NCI-H2029 (cell line): ENCODE data around the gene ZC3H4.

Experiments
- DNase-seq: peaks from one replicate; lab custom pipeline; 2025; lab: John Stamatoyannopoulos, UW

ZC3H4 gene

DNA sequence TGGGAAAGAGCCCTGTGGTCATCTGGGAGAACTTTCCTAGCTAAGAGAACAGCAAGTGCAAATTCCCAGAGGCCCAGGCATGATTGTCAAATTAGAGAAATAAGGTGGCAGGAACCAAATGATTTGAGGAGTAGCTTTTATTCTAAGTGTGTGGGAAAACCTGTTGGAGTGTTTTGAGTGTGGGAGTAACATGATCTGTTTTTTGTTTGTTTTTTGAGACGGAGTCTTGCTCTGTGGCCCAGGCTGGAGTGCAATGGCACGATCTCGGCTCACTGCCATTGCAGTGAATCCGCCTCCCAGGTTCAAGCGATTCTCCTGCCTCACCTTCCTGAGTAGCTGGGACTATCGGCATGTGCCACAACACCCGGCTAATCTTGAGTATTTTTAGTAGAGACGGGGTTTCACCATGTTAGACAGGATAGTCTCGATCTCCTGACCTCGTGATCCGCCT lies 19.5 kb upstream of the ZC3H4 start:
- peak; percentile 28 for DNase-seq

DNA sequence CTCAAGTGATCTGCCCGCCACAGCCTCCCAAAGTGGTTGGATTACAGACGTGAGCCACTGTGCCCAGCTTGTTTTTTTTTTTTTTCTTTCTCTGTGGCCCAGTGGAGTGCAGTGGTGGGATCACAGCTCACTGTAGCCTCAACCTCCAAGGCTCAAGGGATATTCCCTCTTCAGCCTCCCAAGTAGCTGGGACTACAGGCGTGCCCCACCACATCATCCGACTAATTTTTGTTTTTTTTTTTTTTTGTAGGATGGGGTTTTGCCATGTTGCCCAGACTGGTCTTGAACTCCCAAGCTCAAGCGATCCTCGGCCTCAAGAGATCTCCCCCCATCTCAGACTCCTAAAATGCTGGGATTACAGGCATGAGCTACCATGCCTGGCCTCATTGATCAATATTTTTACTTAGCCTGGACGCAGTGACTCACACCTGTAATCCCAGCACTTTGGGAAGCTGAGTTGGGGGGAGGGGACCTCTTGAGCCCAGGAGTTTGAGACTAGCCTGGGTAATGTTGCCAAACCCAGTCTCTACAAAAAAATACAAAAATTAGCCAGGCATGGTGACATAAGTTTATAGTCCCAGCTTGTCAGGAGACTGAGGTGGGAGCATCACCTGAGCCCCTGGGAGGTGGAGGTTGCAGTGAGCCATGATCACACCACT lies 18.7 kb upstream of the ZC3H4 start:
- no peak for DNase-seq

DNA sequence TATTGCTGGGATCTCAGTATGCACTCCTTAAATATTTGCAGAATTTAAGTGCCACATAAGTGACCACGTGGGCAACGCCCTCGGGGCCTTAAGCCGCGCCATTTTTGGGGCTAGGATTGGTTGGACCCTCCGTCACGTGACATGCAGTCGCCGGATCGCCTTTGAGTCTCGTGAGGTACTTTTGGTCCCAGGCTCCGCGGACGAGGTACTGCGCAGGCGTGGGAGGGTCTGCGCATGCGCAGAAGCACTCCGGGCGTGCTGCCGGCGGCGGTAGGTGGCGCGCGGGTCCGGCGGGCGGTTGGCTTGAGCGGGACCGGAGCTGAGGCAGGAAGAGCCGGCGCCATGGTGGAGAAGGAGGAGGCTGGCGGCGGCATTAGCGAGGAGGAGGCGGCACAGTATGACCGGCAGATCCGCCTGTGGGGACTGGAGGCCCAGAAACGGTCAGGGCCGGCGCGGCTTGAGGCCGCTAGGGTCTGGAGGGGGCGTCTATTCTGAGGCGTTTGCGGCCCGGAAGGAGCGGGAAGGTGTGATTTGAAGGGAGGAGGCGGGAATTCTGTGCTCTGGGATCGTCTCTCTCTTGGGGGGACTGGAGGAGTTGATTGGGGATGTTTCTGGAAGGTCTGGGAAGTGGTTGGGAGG lies 17.1 kb upstream of the ZC3H4 start, which contains the start of gene SAE1:
TSS of gene SAE1 (plus strand) at position 247 of the 639 bp plus-strand sequence. CDS start at position 343, 96 bp downstream.
- peak; percentile 99 for DNase-seq

DNA sequence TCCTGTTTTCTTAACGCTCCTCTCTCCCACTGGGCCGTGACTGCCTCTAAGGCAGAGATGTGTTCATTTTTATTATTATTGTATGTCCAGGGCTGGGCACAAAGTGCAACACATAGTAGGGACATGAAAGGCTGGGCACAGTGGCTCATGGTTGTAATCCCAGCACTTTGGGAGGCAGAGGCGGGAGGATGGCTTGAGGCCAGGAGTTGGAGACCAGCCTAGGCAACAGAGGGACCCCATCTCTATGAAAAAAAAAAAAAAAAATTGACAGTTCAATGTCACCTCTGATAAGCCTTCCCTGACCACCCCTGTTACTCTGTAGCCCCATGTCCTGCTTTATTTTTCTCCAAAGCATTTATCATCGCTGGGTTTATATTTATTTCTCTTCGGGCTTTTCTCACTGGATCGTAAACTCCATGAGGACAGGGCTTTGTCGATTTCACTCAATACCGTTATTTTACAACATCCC lies 16.6 kb upstream of the ZC3H4 start:
- no peak for DNase-seq

DNA sequence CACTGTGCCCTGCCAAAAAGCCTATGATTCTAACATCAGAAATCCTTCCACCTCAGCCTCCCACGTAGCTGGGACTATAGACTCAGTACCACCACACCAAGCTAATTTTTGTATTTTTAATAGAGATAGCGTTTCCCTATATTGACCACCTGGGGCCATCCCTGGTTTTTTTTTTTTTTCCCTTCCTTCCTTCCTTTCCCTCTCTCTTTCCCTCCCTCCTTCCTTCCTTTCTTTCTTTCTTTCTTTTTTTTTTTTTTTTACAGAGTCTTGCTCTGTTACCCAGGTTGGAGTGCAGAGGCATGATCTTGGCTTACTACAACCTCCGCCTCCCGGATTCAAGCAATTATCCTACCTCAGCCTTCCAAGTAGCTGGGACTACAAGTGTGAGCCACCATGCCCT lies 16.0 kb upstream of the ZC3H4 start:
- no peak for DNase-seq

DNA sequence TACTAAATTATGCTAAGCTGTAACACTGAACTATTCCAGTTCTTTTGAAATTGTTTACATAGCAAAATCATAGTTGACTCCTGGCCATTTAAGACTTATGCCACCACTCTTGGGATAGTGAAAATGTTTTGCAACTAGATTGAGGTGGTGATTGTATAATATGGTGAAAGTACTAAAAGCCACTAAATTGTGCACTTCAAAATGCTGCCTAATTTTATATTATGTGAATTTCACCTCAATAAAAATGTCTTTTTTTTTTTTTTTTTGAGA lies 12.0 kb upstream of the ZC3H4 start:
- no peak for DNase-seq

DNA sequence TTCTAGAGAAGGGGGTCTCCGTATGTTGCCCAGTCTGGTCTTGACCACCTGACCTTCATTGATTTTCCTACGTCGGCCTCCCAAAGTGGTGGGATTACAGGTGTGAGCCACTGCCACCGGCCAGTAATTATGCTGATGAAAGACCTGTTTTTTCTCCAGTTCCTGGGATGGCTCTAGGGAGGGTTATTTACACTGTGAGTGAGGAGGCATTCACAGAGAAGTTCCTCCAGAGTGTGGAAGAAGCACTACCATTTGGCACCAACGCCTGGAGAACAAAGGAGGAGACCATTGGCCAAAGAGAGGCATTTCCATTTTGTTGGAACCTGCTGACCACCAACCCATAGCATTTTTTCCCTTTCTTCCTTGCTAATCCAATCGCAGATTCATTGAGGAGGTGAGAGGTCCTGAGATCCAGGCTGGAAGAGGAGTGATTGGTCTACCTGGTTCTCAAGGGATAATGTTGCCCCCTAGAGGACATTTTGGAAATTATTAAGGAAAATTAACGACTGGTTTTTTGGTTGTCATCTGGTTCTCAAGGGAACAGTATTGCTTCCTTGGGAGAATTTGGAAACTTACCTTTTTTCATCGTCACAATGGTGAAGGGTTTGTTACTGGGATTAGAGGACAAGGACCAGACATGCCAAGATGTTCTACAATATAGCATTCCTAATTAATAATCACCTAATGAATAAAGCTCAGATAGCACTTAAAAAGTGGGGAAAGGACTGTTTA lies 11.5 kb upstream of the ZC3H4 start:
- peak; percentile 84 for DNase-seq

DNA sequence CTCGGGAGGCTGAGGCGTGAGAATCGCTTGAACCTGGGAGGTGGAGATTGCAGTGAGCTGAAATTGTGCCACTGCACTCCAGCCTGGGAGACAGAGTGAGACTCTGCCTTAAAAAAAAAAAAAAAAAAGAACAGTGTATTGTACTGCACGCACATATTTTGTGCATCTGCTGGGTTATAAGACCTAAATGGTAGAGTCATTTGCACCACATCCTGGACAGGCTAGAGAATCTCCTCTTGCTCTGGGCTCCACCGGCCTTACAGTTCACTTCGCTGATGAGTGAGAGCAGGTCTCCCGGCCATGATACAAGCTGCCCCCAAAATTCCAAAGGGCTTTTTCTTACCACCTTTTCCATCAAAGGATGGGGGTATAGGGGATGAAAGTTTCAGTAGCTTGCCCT lies 9.8 kb upstream of the ZC3H4 start:
- no peak for DNase-seq

DNA sequence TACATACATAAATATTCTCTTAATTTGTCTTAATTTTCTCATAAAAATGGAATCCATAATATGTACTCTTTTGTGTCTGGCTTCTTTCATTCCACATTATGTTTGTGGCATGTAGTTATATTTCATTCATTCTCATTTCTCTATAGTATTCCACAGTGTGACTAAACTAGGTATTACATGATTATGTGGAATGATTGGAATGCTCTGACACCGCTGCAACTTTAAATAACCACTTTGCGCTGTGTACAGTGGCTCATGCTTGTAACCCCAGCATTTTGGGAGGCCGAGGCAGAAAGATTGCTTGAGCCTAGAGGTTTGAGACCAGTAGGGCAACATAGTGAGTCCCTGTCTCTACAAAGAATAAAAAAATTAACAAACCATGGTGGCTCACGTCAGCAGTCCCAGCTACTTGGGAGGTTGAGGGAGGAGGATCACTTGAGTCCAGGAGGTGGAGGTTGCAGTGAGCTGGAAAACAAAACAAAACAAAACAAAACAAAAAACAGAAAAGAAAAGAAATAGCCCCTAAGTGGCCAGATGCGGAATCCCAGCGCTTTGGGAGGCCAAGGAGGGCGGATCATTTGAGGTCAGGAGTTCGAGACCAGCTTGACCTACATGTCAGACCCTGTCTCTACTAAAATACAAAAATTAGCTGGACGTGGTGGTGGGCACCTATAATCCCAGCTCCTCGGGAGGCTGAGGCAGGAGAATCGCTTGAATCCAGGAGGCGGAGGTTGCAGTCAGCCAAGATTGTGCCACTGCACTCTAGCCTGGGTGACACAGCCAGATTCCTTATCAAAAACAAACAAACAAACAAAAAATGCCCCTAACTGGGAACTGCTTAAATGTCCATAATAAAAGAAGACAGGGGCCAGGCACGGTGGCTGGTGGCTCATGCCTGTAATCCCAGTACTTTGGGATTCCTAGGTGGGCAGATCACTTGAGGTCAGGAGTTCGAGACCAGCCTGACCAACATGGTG lies 9.1 kb upstream of the ZC3H4 start:
- no peak for DNase-seq

DNA sequence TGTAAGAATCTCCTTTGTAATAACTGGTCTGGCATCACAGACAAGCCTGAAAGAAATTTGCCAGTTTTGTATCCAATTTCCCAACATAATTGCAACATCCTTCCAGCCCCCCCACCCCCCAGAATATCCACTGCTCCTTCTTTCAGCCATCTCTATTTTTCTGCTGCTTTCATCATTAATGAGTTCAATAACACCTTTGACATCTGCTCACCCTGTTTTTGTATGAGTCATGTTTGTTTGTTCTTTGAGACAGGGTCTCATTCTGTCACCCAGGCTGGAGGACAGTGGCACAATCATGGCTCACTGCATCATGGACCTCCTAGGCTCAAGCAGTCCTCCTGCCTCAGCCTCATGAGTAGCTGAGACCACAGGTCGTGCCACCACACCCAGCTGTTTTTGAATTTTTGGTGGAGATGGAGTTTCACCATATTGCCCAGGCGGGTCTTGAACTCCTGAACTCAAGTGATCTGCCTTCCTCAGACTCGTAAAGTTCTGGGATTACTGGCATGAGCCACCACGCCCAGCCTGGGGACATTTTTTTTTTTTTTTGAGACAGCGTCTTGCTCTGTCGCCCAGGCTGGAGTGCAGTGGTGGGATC lies 7.0 kb upstream of the ZC3H4 start:
- no peak for DNase-seq

DNA sequence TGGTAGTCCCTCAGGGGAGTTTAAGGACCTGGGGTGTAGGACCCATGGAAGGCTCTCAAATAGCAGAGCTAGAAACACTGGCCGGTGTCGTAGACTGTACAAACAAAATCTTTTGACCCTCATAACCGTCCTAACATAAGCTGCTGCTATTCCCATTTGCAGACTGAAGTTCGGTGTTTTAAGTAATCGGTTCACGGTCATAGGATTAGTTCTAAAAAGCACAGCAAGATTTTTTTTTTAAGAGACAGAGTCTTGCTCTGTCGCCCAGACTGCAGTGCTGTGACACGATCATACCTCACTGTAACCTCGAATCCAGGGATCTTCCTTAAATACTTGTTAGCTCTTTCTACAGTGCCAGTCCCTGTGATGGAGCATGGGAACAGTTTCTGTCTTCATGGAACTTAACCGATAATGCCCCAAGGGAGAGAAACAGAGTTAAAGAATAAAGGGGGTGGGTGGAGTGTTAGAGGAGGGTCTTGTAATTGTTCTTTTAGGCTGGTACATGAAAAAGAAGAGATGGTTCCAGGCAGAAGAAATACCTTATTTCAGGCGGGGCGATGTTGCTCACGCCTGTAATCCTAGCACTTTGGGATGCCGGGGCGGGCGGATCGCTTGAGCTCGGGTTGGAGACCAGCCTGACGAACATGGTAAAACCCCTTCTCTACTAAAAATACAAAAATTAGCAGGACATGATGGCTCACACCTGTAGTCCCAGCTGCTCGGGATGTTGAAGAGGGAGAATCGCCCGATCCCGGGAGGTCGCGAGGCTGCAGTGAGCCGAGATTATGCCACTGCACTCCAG lies 475 bp upstream of the ZC3H4 start:
- DNase-seq, result no peak

DNA sequence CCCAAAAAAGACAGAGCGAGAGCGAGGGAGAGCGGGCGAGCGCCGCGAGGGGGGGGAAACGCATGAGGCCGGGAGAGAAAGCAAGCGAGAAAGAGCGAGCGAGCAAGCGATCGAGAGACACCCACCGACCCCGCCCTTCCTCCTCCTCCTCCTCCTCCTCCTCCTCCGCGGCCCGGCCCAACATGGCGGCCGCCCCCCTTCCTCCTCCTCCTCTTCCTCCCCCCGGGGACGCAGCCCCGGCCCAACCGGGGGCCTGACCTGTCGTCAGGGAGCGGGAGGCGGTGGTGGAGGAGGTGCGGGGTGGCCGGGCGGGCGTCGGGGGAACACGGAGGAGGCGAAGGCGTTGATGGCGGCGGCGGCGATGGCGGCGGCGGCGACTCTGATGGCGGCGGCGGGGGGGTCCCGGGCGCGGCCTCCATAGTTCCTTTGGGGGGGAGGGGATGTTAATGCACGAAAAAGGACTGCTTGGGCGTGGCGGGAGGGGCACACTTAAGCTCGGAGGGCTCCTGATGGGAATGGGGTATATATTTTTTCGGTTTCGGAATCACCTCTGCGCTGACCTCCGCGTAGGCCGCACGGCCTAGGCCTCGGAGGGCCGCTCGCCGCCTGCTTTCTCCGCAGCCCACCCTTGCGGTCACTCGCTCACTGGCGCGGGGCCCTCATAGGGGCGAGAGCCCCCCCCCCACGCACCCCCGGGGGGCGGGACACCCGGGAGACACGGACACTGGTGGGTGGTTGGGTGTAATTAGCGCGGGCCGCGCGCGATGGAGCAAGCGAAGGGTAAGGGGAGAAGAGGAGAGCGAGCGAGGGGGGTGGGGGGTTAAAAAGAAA lies 1.2 kb downstream of the ZC3H4 start:
- DNase-seq, result peak; percentile 85

DNA sequence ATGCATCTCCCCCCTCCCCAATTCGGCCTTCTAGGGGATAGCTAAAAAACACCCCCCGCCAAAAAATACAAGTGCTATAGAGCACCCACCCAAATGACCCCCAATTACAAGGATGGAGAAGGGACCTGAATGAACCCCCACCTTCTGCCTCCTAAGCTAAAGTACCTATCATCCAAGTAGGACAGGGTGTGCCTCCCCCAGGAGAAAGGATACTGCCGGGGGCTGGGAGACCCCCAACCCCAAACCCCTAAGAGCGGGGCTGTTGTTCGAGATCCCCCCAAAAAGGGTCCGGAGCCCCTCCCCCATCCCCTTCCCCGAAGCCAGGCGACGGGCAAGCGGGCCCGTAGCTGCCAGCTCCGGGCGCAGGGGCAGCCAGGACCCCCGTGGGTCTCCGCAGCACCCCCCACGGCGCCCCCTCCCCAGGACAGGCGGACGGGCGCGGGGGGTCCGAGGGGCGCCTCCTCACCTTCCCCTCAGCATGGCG lies 1.9 kb downstream of the ZC3H4 start:
- DNase-seq, result no peak

DNA sequence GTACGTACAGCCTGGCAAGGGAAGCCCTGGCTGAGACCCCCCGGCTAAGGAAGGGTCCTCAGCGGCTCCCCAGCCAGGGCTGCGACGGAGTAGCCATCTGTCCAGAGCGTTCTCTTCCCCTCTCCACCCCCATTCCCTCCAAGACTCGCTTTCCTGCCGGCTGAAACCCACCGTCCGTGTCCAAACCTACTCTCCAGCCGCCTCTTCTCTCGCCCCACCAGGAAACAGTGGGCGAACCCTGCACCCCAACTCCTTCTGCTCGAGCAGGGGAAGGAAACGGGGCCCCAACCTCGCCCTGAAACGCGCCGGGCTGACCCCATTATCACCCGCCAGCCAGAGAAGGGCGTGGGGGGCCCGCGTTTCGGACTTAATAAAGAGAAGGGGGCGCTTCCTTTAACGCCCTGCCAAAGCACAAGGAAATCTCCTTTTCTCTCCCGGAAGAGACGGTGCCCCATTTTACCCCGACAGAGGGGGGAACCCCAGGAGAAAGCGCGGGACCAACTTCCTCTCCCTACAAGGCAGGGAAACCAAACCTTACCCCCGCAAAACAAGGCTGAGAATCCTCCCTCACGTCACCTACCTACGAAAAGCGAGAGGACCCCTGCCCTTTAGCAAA lies 2.5 kb downstream of the ZC3H4 start:
- peak; percentile 19 for DNase-seq

DNA sequence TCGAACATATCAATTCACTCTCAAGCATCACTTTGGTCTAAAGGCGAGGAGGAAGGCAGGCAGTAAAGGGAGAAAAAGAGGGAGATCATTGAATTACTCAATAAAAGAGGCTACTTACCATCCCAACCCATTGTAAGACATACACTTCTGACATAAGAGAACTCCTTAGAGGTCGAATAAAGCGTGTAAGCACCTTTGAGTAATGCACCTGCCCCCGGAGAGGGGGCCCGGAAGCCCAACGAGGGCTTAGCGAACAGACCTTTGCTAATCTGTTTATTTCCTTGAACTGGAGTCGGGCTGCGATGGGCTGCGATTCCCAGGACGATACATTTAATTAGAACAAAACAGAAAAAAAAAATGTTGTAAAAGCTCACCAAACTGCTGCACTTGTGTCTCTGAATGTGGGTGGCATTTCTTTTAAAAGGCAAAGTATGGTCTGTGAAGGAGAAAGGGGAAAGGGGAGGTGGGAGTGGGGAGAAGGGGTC lies 3.0 kb downstream of the ZC3H4 start:
- DNase-seq, result peak; percentile 39

DNA sequence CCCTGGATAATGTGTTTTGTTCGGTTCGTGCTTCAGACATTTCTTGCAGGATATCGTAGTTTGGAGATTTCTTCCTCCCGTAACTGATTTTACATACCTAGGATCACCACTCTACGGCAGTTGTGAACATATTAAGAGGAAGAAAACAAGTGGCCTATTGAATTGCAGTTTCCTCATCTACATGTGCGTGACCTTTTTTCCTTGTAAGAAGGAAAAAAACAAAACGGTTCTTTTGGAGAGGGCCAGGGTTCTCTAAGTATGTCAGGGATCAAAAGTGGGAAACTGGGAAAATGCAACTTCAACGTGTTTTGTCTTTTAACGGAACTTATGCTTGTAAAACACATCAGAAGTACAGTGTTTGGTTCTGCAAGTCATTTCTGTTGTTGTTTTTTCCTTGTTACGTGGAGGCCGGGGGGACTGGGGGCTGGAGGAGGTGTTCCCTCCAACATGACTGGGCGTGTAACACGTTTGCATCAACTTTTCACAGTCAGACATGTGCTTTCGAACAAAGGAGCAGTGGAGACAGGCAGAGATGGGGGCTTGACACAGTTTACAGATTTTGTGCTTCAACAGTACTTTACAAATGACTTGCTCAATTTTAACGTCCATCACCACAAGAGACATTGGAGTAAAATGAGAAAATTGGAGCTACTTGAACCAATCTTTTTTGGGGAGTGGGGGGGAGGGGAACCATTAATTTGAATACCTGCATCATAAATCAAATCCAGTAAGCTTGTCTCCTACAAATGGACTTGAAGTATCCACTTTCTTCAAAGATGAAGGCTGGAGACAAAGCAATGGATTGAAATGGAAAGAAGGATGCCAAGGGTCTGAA lies 3.8 kb downstream of the ZC3H4 start:
- no peak for DNase-seq

DNA sequence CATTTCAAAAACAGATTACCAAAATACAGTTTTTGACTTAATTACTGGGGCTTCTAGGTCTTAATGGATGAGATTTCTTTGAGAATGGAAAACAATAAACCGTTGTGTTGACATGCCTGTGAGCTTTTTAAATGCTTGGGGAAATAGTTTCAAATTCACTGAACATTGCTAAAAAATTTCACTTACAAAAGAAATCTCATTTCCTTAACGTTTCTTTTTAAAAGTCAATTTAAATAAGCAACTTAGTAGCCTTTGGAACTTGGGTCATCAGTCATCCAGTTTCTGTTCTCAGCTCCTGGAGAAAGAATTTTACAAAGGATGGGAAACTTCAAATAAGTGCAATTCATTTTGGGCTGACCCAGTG lies 4.4 kb downstream of the ZC3H4 start:
- no peak for DNase-seq
